ENCODE measurements around the gene USP24.
"Not testable (repeated sequence)": the region's sequence is repeated elsewhere in the genome, so short reads cannot be mapped to it uniquely, and the experiment has no call there.

Gene USP24

GRCh38 chr1:55191219-55191952, 23.8 kb downstream of the USP24 start:
- H3K27me3 ChIP-seq (ENCODE audit: control insufficient read depth, insufficient read depth, low read length); H3K4me1 ChIP-seq (ENCODE audit: control insufficient read depth, insufficient read depth, low read length); H3K9me3 ChIP-seq (ENCODE audit: control insufficient read depth, low read length); H3K9ac ChIP-seq (ENCODE audit: low read length); H3K36me3 ChIP-seq (ENCODE audit: control insufficient read depth, insufficient read depth, low read length); H3K4me3 ChIP-seq (ENCODE audit: low read length): not testable (repeated sequence)

GRCh38 chr1:55190109-55190508, 25.1 kb downstream of the USP24 start:
- Histone ChIP-seq H3K9ac (ENCODE audit: low read length) (no peak overlapping the region), H3K36me3 (ENCODE audit: control insufficient read depth, insufficient read depth, low read length) (no peaks in the 10 kb centered on the region), H3K27me3 (ENCODE audit: control insufficient read depth, insufficient read depth, low read length) (no peaks in the 10 kb centered on the region), H3K4me1 (ENCODE audit: control insufficient read depth, insufficient read depth, low read length) (no peaks in the 10 kb centered on the region), H3K4me3 (ENCODE audit: low read length) (no peak overlapping the region), H3K9me3 (ENCODE audit: control insufficient read depth, low read length) (no peaks in the 10 kb centered on the region)

- Histone ChIP-seq H3K9ac (ENCODE audit: low read length) (no peak overlapping the region), H3K4me3 (ENCODE audit: low read length) (no peak overlapping the region), H3K9me3 (ENCODE audit: control insufficient read depth, low read length) (no peaks in the 10 kb centered on the region), H3K27me3 (ENCODE audit: control insufficient read depth, insufficient read depth, low read length) (no peaks in the 10 kb centered on the region), H3K4me1 (ENCODE audit: control insufficient read depth, insufficient read depth, low read length) (no peaks in the 10 kb centered on the region), H3K36me3 (ENCODE audit: control insufficient read depth, insufficient read depth, low read length) (no peaks in the 10 kb centered on the region)
Measured at GRCh38 chr1:55188909-55189308, 26.3 kb downstream of the USP24 start.

- Histone ChIP-seq H3K9me3 (ENCODE audit: control insufficient read depth, low read length) (no peaks in the 10 kb centered on the region), H3K4me1 (ENCODE audit: control insufficient read depth, insufficient read depth, low read length) (no peaks in the 10 kb centered on the region), H3K9ac (ENCODE audit: low read length) (no peak overlapping the region), H3K4me3 (ENCODE audit: low read length) (no peak overlapping the region), H3K36me3 (ENCODE audit: control insufficient read depth, insufficient read depth, low read length) (no peaks in the 10 kb centered on the region), H3K27me3 (ENCODE audit: control insufficient read depth, insufficient read depth, low read length) (no peaks in the 10 kb centered on the region)
Measured at GRCh38 chr1:55185832-55186231, 29.3 kb downstream of the USP24 start.

GRCh38 chr1:55184859-55185258, 30.3 kb downstream of the USP24 start:
- Histone ChIP-seq H3K9ac (ENCODE audit: low read length) (no peak overlapping the region), H3K27me3 (ENCODE audit: control insufficient read depth, insufficient read depth, low read length) (no peaks in the 10 kb centered on the region), H3K4me1 (ENCODE audit: control insufficient read depth, insufficient read depth, low read length) (no peaks in the 10 kb centered on the region), H3K9me3 (ENCODE audit: control insufficient read depth, low read length) (no peaks in the 10 kb centered on the region), H3K36me3 (ENCODE audit: control insufficient read depth, insufficient read depth, low read length) (no peaks in the 10 kb centered on the region), H3K4me3 (ENCODE audit: low read length) (no peak overlapping the region)

- Histone ChIP-seq H3K4me1 (ENCODE audit: control insufficient read depth, insufficient read depth, low read length) (peaks cover 6% of the 10 kb centered on the region), H3K9ac (ENCODE audit: low read length) (no peak overlapping the region), H3K27me3 (ENCODE audit: control insufficient read depth, insufficient read depth, low read length) (no peaks in the 10 kb centered on the region), H3K9me3 (ENCODE audit: control insufficient read depth, low read length) (no peaks in the 10 kb centered on the region), H3K4me3 (ENCODE audit: low read length) (no peak overlapping the region), H3K36me3 (ENCODE audit: control insufficient read depth, insufficient read depth, low read length) (no peaks in the 10 kb centered on the region)
Measured at GRCh38 chr1:55181666-55182065, 33.5 kb downstream of the USP24 start.

- H3K36me3 ChIP-seq (ENCODE audit: control insufficient read depth, insufficient read depth, low read length): no peaks in the 10 kb centered on the region
- no peaks in the 10 kb centered on the region for H3K9me3 ChIP-seq (ENCODE audit: control insufficient read depth, low read length)
- H3K27me3 ChIP-seq (ENCODE audit: control insufficient read depth, insufficient read depth, low read length): no peaks in the 10 kb centered on the region
- H3K9ac ChIP-seq (ENCODE audit: low read length): no peak overlapping the region
- peaks cover 6% of the 10 kb centered on the region for H3K4me1 ChIP-seq (ENCODE audit: control insufficient read depth, insufficient read depth, low read length)
- no peak overlapping the region for H3K4me3 ChIP-seq (ENCODE audit: low read length)
Measured at GRCh38 chr1:55180075-55180670, 35.0 kb downstream of the USP24 start.

- Histone ChIP-seq H3K9me3 (ENCODE audit: control insufficient read depth, low read length) (no peaks in the 10 kb centered on the region), H3K4me1 (ENCODE audit: control insufficient read depth, insufficient read depth, low read length) (peaks cover 6% of the 10 kb centered on the region), H3K9ac (ENCODE audit: low read length) (no peak overlapping the region), H3K4me3 (ENCODE audit: low read length) (no peak overlapping the region), H3K36me3 (ENCODE audit: control insufficient read depth, insufficient read depth, low read length) (no peaks in the 10 kb centered on the region), H3K27me3 (ENCODE audit: control insufficient read depth, insufficient read depth, low read length) (no peaks in the 10 kb centered on the region)
Measured at GRCh38 chr1:55179177-55179835, 35.9 kb downstream of the USP24 start.

- no peaks in the 10 kb centered on the region for H3K4me1 ChIP-seq (ENCODE audit: control insufficient read depth, insufficient read depth, low read length)
- H3K36me3 ChIP-seq (ENCODE audit: control insufficient read depth, insufficient read depth, low read length): peaks cover 1% of the 10 kb centered on the region
- no peaks in the 10 kb centered on the region for H3K27me3 ChIP-seq (ENCODE audit: control insufficient read depth, insufficient read depth, low read length)
- no peaks in the 10 kb centered on the region for H3K9me3 ChIP-seq (ENCODE audit: control insufficient read depth, low read length)
- H3K4me3 ChIP-seq (ENCODE audit: low read length): no peak overlapping the region
- H3K9ac ChIP-seq (ENCODE audit: low read length): no peak overlapping the region
Measured at GRCh38 chr1:55172687-55173086, 42.5 kb downstream of the USP24 start.

GRCh38 chr1:55172272-55172671, 42.9 kb downstream of the USP24 start:
- H3K9ac ChIP-seq (ENCODE audit: low read length): no peak overlapping the region
- H3K36me3 ChIP-seq (ENCODE audit: control insufficient read depth, insufficient read depth, low read length): peaks cover 4% of the 10 kb centered on the region
- H3K4me3 ChIP-seq (ENCODE audit: low read length): no peak overlapping the region
- no peaks in the 10 kb centered on the region for H3K4me1 ChIP-seq (ENCODE audit: control insufficient read depth, insufficient read depth, low read length)
- no peaks in the 10 kb centered on the region for H3K27me3 ChIP-seq (ENCODE audit: control insufficient read depth, insufficient read depth, low read length)
- H3K9me3 ChIP-seq (ENCODE audit: control insufficient read depth, low read length): no peaks in the 10 kb centered on the region

GRCh38 chr1:55171694-55172093, 43.5 kb downstream of the USP24 start:
- Histone ChIP-seq H3K4me3 (ENCODE audit: low read length) (no peak overlapping the region), H3K36me3 (ENCODE audit: control insufficient read depth, insufficient read depth, low read length) (peaks cover 7% of the 10 kb centered on the region), H3K9ac (ENCODE audit: low read length) (no peak overlapping the region)

GRCh38 chr1:55170426-55170825, 44.7 kb downstream of the USP24 start:
- H3K9me3 ChIP-seq (ENCODE audit: control insufficient read depth, low read length): no peaks in the 10 kb centered on the region
- no peaks in the 10 kb centered on the region for H3K4me1 ChIP-seq (ENCODE audit: control insufficient read depth, insufficient read depth, low read length)
- no peaks in the 10 kb centered on the region for H3K27me3 ChIP-seq (ENCODE audit: control insufficient read depth, insufficient read depth, low read length)
- no peak overlapping the region for H3K4me3 ChIP-seq (ENCODE audit: low read length)
- peaks cover 7% of the 10 kb centered on the region for H3K36me3 ChIP-seq (ENCODE audit: control insufficient read depth, insufficient read depth, low read length)
- H3K9ac ChIP-seq (ENCODE audit: low read length): no peak overlapping the region

More at GRCh38 chr1:55171694-55172093, 43.5 kb downstream of the USP24 start:
- H3K4me1 ChIP-seq (ENCODE audit: control insufficient read depth, insufficient read depth, low read length): no peaks in the 10 kb centered on the region
- H3K9me3 ChIP-seq (ENCODE audit: control insufficient read depth, low read length): no peaks in the 10 kb centered on the region
- no peaks in the 10 kb centered on the region for H3K27me3 ChIP-seq (ENCODE audit: control insufficient read depth, insufficient read depth, low read length)

All from mucosa of stomach (tissue), 1 donor.